WTC11 (cell line): ENCODE results near the gene SORCS2. TPM values are rescaled to one million over a fixed set of nuclear protein-coding genes. Genes with fewer than 3 reads are reported as not detected.

Experiments
- ATAC-seq: fragments of 200-7000 bp; cut with Tn5 transposase; 2 replicates; pipeline ENCODE4 v1.10.0; 2021; ENCODE audit warnings: mild to moderate bottlenecking, moderate library complexity
- CTCF ChIA-PET: fragments of 300-600 bp; sonication (Branson Sonifier 250); formaldehyde crosslinking; loops from one replicate; lab custom pipeline; 2021; ENCODE audit warnings: antibody characterized with exemption; lab: Charles Lee
- POLR2A ChIA-PET: fragments of 350-600 bp; sonication (Branson Sonifier 250); formaldehyde crosslinking; loops from one replicate; lab custom pipeline; 2021; ENCODE audit warnings: antibody characterized with exemption; lab: Charles Lee
- DNase-seq: peaks from one replicate; pipeline ENCODE4 v3.0.0; 2021; ENCODE audit warnings: low spot score
- H3K27ac Mint-ChIP-seq: 2 replicates; pipeline ENCODE4 v1.8.0; 2021; ENCODE audit warnings: mixed read lengths
- H3K27me3 Mint-ChIP-seq: 2 replicates; pipeline ENCODE4 v1.8.0; 2021; ENCODE audit warnings: low read depth, mild to moderate bottlenecking, moderate library complexity, mixed read lengths
- H3K36me3 Mint-ChIP-seq: 2 replicates; pipeline ENCODE4 v1.8.0; 2021; ENCODE audit warnings: mixed read lengths
- H3K4me1 Mint-ChIP-seq: 2 replicates; pipeline ENCODE4 v1.8.0; 2022; ENCODE audit warnings: mixed read lengths
- H3K4me3 Mint-ChIP-seq: 2 replicates; pipeline ENCODE4 v1.8.0; 2021; ENCODE audit warnings: mild to moderate bottlenecking, moderate library complexity, mixed read lengths
- H3K9me3 Mint-ChIP-seq: 2 replicates; pipeline ENCODE4 v1.8.0; 2021; ENCODE audit warnings: mixed read lengths
- ATF1 ChIP-seq: sonication (generic); formaldehyde crosslinking; IDR thresholded peaks from 2 replicates; pipeline ENCODE4 v1.8.1; 2023; ENCODE audit warnings: mild to moderate bottlenecking, moderate library complexity, missing genetic modification reagents
- EMX1 ChIP-seq: fragments of 250-450 bp; sonication (Bioruptor Pico); IDR thresholded peaks from 2 replicates; pipeline ENCODE4 v1.8.0; 2021; ENCODE audit warnings: mild to moderate bottlenecking
- ESRRA ChIP-seq: sonication (generic); formaldehyde crosslinking; IDR thresholded peaks from 2 replicates; pipeline ENCODE4 v1.8.1; 2022; ENCODE audit warnings: mild to moderate bottlenecking, missing genetic modification reagents, borderline replicate concordance
- FOXJ3 ChIP-seq: sonication (generic); formaldehyde crosslinking; IDR thresholded peaks from 2 replicates; pipeline ENCODE4 v1.9.0; 2021; ENCODE audit warnings: missing genetic modification reagents, mild to moderate bottlenecking, borderline replicate concordance
- JAZF1 ChIP-seq: fragments of 250-450 bp; sonication (Bioruptor Pico); IDR thresholded peaks from 2 replicates; pipeline ENCODE4 v1.9.0; 2021; ENCODE audit warnings: moderate library complexity, mild to moderate bottlenecking, inconsistent platforms
- NR2C2 ChIP-seq: sonication (generic); formaldehyde crosslinking; IDR thresholded peaks from 2 replicates; pipeline ENCODE4 v1.8.0; 2022; ENCODE audit warnings: mild to moderate bottlenecking, missing genetic modification reagents
- RELA ChIP-seq: sonication (generic); formaldehyde crosslinking; IDR thresholded peaks from 2 replicates; pipeline ENCODE4 v1.8.1; 2022; ENCODE audit warnings: missing genetic modification reagents, mild to moderate bottlenecking, borderline replicate concordance
- SMAD3 ChIP-seq: sonication (generic); formaldehyde crosslinking; IDR thresholded peaks from 2 replicates; pipeline ENCODE4 v1.8.0; 2022; ENCODE audit warnings: missing genetic modification reagents, mild to moderate bottlenecking, borderline replicate concordance
- ZNF317 ChIP-seq: sonication (generic); formaldehyde crosslinking; IDR thresholded peaks from 2 replicates; pipeline ENCODE4 v1.8.1; 2023; ENCODE audit warnings: low read depth, mild to moderate bottlenecking, moderate library complexity, missing genetic modification reagents, borderline replicate concordance
- ZNF396 ChIP-seq: fragments of 250-450 bp; sonication (Bioruptor Pico); IDR thresholded peaks from 2 replicates; pipeline ENCODE4 v1.8.0; 2021; ENCODE audit warnings: mild to moderate bottlenecking, moderate library complexity, borderline replicate concordance
- total RNA-seq: library from RNA; stranded (reverse); gene quantifications from 3 replicates; pipeline ENCODE4 v1.2.3, GENCODE V29; 2021
- TF ChIP-seq, protein P1 (sequence below): sonication (generic); formaldehyde crosslinking; IDR thresholded peaks from 2 replicates; pipeline ENCODE4 v1.8.0; 2022; ENCODE audit warnings: mild to moderate bottlenecking, missing genetic modification reagents
- TF ChIP-seq, protein P2 (sequence below): sonication (generic); formaldehyde crosslinking; IDR thresholded peaks from 2 replicates; pipeline ENCODE4 v1.8.1; 2023; ENCODE audit warnings: mild to moderate bottlenecking, moderate library complexity, missing genetic modification reagents
- TF ChIP-seq, protein P3 (sequence below): sonication (generic); formaldehyde crosslinking; conservative IDR thresholded peaks from 2 replicates; pipeline ENCODE4 v1.8.1; 2023; ENCODE audit warnings: mild to moderate bottlenecking, low read depth, missing genetic modification reagents, moderate library complexity
- TF ChIP-seq, protein P4 (sequence below): sonication (generic); formaldehyde crosslinking; IDR thresholded peaks from 2 replicates; pipeline ENCODE4 v1.8.1; 2023; ENCODE audit warnings: mild to moderate bottlenecking, missing genetic modification reagents
- TF ChIP-seq, protein P5 (sequence below): fragments of 250-450 bp; sonication (Bioruptor Pico); IDR thresholded peaks from 2 replicates; pipeline ENCODE4 v1.9.0; 2021; ENCODE audit warnings: mild to moderate bottlenecking, borderline replicate concordance
- TF ChIP-seq, protein P6 (sequence below): sonication (generic); formaldehyde crosslinking; IDR thresholded peaks from 2 replicates; pipeline ENCODE4 v1.8.1; 2023; ENCODE audit warnings: mild to moderate bottlenecking, missing genetic modification reagents, moderate library complexity

SORCS2 gene
- total RNA-seq, 1 experiment from 2014 or later: 6.6 TPM

DNA sequence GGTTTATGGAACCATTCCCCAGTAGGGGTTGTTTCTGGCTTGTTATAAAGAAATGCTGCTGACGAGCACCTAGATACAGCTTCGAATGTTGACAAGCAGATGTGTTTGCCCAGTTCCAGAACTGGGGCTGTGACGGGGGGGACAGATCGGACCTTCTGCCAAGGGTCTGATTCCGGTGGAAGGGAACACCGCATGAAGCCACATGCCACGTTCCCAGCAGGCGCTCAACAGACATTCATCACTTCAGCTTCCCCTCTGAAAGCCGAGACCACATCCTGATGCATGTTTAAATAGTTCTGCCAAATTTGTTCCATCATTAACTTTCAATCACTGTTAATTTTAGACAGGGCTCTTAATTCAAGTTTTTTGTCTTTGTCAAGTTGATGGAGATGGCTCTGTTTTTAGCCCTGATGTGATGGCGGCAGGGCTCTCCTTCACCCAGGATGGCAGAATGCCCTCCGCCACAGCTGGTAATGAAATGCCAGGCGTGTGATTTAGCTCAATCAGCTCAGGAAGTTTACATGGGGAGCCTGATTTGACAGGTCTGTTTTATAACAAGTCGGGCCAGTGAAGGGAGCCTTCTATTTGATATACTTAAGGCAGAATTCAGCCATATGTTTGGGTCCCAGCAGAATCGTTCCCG is 185.0 kb downstream of the SORCS2 start:
- Mint-ChIP-seq H3K27me3 (no peaks in the 10 kb centered on the region; the same call in 1 of the 2 replicates), H3K9me3 (peaks cover 13% of the 10 kb centered on the region; the same call in 1 of the 2 replicates), H3K27ac (no peak overlapping the region), H3K36me3 (no peaks in the 10 kb centered on the region), H3K4me1 (no peaks in the 10 kb centered on the region), H3K4me3 (no peak overlapping the region)
- TF ChIP-seq SMAD3 (CRISPR knock-in tag) (no peak), NR2C2 (CRISPR knock-in tag) (no peak), JAZF1 (CRISPR knock-in tag) (no peak)
- CTCF ChIA-PET: no interaction called here
- POLR2A ChIA-PET: no interaction called here
- ATAC-seq (no peak), DNase-seq (no peak)

- Mint-ChIP-seq H3K27ac (no peak overlapping the region), H3K36me3 (no peaks in the 10 kb centered on the region), H3K4me1 (no peaks in the 10 kb centered on the region), H3K4me3 (no peak overlapping the region), H3K9me3 (peaks cover 13% of the 10 kb centered on the region; the same call in 1 of the 2 replicates), H3K27me3 (no peaks in the 10 kb centered on the region; the same call in 1 of the 2 replicates)
- ChIA-PET CTCF (no interaction called here), POLR2A (no interaction called here)
- no peak for TF ChIP-seq ZNF396 (CRISPR knock-in tag)
- TF ChIP-seq, protein P1, sequence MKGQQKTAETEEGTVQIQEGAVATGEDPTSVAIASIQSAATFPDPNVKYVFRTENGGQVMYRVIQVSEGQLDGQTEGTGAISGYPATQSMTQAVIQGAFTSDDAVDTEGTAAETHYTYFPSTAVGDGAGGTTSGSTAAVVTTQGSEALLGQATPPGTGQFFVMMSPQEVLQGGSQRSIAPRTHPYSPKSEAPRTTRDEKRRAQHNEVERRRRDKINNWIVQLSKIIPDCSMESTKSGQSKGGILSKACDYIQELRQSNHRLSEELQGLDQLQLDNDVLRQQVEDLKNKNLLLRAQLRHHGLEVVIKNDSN (CRISPR knock-in tag): no peak
- no peak for TF ChIP-seq NR2C2 (CRISPR knock-in tag)
- TF ChIP-seq, protein P2, sequence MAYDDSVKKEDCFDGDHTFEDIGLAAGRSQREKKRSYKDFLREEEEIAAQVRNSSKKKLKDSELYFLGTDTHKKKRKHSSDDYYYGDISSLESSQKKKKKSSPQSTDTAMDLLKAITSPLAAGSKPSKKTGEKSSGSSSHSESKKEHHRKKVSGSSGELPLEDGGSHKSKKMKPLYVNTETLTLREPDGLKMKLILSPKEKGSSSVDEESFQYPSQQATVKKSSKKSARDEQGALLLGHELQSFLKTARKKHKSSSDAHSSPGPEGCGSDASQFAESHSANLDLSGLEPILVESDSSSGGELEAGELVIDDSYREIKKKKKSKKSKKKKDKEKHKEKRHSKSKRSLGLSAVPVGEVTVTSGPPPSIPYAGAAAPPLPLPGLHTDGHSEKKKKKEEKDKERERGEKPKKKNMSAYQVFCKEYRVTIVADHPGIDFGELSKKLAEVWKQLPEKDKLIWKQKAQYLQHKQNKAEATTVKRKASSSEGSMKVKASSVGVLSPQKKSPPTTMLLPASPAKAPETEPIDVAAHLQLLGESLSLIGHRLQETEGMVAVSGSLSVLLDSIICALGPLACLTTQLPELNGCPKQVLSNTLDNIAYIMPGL (CRISPR knock-in tag): no peak
- TF ChIP-seq SMAD3 (CRISPR knock-in tag): no peak
- no peak for TF ChIP-seq RELA (CRISPR knock-in tag)
- TF ChIP-seq, protein P3, sequence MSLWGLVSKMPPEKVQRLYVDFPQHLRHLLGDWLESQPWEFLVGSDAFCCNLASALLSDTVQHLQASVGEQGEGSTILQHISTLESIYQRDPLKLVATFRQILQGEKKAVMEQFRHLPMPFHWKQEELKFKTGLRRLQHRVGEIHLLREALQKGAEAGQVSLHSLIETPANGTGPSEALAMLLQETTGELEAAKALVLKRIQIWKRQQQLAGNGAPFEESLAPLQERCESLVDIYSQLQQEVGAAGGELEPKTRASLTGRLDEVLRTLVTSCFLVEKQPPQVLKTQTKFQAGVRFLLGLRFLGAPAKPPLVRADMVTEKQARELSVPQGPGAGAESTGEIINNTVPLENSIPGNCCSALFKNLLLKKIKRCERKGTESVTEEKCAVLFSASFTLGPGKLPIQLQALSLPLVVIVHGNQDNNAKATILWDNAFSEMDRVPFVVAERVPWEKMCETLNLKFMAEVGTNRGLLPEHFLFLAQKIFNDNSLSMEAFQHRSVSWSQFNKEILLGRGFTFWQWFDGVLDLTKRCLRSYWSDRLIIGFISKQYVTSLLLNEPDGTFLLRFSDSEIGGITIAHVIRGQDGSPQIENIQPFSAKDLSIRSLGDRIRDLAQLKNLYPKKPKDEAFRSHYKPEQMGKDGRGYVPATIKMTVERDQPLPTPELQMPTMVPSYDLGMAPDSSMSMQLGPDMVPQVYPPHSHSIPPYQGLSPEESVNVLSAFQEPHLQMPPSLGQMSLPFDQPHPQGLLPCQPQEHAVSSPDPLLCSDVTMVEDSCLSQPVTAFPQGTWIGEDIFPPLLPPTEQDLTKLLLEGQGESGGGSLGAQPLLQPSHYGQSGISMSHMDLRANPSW (CRISPR knock-in tag): no peak
- TF ChIP-seq EMX1: no peak
- TF ChIP-seq, protein P4, sequence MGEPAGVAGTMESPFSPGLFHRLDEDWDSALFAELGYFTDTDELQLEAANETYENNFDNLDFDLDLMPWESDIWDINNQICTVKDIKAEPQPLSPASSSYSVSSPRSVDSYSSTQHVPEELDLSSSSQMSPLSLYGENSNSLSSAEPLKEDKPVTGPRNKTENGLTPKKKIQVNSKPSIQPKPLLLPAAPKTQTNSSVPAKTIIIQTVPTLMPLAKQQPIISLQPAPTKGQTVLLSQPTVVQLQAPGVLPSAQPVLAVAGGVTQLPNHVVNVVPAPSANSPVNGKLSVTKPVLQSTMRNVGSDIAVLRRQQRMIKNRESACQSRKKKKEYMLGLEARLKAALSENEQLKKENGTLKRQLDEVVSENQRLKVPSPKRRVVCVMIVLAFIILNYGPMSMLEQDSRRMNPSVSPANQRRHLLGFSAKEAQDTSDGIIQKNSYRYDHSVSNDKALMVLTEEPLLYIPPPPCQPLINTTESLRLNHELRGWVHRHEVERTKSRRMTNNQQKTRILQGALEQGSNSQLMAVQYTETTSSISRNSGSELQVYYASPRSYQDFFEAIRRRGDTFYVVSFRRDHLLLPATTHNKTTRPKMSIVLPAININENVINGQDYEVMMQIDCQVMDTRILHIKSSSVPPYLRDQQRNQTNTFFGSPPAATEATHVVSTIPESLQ (CRISPR knock-in tag): no peak
- DNase-seq: no peak
- ATAC-seq: no peak
Observed at GRCh38 chr4:7379186-7379585, 186.8 kb downstream of the SORCS2 start.

DNA sequence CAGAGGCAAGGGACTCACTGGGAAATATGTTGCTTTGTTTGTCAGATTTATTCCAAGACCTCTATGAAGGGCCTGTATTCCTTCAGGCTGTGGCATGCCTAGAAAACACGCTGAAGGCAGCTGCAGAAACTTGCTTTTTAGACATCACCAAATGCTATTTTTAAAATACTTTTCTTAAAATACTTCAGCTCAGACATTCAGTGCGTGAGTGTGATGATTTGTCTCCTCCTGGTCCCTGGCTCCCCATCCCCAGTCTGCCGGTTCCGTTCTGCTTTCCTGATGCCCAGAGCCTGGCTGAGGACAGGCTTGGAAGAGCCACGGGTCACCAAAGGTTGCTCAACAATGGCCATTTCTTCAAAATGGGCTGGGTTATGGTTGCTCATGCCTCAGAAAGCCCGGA is 187.4 kb downstream of the SORCS2 start:
- POLR2A ChIA-PET: no interaction called here
- TF ChIP-seq, protein P5, sequence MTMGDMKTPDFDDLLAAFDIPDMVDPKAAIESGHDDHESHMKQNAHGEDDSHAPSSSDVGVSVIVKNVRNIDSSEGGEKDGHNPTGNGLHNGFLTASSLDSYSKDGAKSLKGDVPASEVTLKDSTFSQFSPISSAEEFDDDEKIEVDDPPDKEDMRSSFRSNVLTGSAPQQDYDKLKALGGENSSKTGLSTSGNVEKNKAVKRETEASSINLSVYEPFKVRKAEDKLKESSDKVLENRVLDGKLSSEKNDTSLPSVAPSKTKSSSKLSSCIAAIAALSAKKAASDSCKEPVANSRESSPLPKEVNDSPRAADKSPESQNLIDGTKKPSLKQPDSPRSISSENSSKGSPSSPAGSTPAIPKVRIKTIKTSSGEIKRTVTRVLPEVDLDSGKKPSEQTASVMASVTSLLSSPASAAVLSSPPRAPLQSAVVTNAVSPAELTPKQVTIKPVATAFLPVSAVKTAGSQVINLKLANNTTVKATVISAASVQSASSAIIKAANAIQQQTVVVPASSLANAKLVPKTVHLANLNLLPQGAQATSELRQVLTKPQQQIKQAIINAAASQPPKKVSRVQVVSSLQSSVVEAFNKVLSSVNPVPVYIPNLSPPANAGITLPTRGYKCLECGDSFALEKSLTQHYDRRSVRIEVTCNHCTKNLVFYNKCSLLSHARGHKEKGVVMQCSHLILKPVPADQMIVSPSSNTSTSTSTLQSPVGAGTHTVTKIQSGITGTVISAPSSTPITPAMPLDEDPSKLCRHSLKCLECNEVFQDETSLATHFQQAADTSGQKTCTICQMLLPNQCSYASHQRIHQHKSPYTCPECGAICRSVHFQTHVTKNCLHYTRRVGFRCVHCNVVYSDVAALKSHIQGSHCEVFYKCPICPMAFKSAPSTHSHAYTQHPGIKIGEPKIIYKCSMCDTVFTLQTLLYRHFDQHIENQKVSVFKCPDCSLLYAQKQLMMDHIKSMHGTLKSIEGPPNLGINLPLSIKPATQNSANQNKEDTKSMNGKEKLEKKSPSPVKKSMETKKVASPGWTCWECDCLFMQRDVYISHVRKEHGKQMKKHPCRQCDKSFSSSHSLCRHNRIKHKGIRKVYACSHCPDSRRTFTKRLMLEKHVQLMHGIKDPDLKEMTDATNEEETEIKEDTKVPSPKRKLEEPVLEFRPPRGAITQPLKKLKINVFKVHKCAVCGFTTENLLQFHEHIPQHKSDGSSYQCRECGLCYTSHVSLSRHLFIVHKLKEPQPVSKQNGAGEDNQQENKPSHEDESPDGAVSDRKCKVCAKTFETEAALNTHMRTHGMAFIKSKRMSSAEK (CRISPR knock-in tag): no peak
- no peak for TF ChIP-seq FOXJ3 (CRISPR knock-in tag)
- TF ChIP-seq ESRRA (CRISPR knock-in tag): no peak
- no peak for TF ChIP-seq ATF1 (CRISPR knock-in tag)
- TF ChIP-seq ZNF396 (CRISPR knock-in tag): no peak
- TF ChIP-seq ZNF317: no peak
- TF ChIP-seq, protein P6, sequence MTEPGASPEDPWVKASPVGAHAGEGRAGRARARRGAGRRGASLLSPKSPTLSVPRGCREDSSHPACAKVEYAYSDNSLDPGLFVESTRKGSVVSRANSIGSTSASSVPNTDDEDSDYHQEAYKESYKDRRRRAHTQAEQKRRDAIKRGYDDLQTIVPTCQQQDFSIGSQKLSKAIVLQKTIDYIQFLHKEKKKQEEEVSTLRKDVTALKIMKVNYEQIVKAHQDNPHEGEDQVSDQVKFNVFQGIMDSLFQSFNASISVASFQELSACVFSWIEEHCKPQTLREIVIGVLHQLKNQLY: no peak

More for the DNA sequence above, 187.4 kb downstream of the SORCS2 start:
- Mint-ChIP-seq H3K4me3 (no peak overlapping the region), H3K27me3 (no peaks in the 10 kb centered on the region; the same call in 1 of the 2 replicates), H3K36me3 (no peaks in the 10 kb centered on the region), H3K9me3 (peaks cover 13% of the 10 kb centered on the region; the same call in 1 of the 2 replicates), H3K27ac (no peak overlapping the region), H3K4me1 (no peaks in the 10 kb centered on the region)
- CTCF ChIA-PET: no interaction called here
- no peak for DNase-seq
- ATAC-seq: no peak
